Activated T-helper 1 cell treated with anti-CD3 and anti-CD28 coated beads, Interleukin-12 subunit alpha, Interleukin-12 subunit beta, Interleukin-2, Interleukin-4 antibody, amounts not matched to agents 30 ng/mL and 10 ng/mL and 1 ng/mL, durations not matched to agents 14 hours and 24 hours and 36 hours (primary cell): ENCODE measurements around the gene AP4B1. TPM values are rescaled to one million over a fixed set of nuclear protein-coding genes. Genes with fewer than 3 reads are reported as not detected.
"Not testable (repeated sequence)": the region's sequence is repeated elsewhere in the genome, so short reads cannot be mapped to it uniquely, and the experiment has no call there.

Source experiments
- DNase-seq: peaks from one replicate; pipeline ENCODE4 v3.0.0; 2021; ENCODE audit warnings: low spot score
- H3K27ac Mint-ChIP-seq: one replicate; pipeline ENCODE4 v1.8.0; 2021; ENCODE audit warnings: mild to moderate bottlenecking, mixed read lengths
- H3K27me3 Mint-ChIP-seq: one replicate; pipeline ENCODE4 v1.8.0; 2022; ENCODE audit warnings: mild to moderate bottlenecking, moderate library complexity, mixed read lengths; ENCODE audit not compliant: insufficient read depth
- H3K36me3 Mint-ChIP-seq: one replicate; pipeline ENCODE4 v1.8.0; 2021; ENCODE audit warnings: low read depth, mixed read lengths
- H3K4me1 Mint-ChIP-seq: one replicate; pipeline ENCODE4 v1.8.0; 2021; ENCODE audit warnings: low read depth, mixed read lengths
- H3K4me3 Mint-ChIP-seq: one replicate; pipeline ENCODE4 v1.8.0; 2021; ENCODE audit warnings: mild to moderate bottlenecking, moderate library complexity, mixed read lengths
- H3K9me3 Mint-ChIP-seq: one replicate; pipeline ENCODE4 v1.8.0; 2021; ENCODE audit warnings: mixed read lengths
- intact Hi-C: fragments of 100-400 bp; cut with micrococcal nuclease; formaldehyde crosslinking; loops from one replicate; pipeline ENCODE4 v1.15.1; 2024
- total RNA-seq: library from RNA; stranded (reverse); gene quantifications from 2 replicates; pipeline ENCODE4 v1.2.3, GENCODE V29; 2022

AP4B1 gene
- total RNA-seq, 1 donor from 2014 or later: 36.3 TPM

- peaks cover 65% of the 10 kb centered on the region for H3K36me3 Mint-ChIP-seq
- peak overlapping the region; percentile 31 for H3K27ac Mint-ChIP-seq
- intact Hi-C loops: loop anchor here (2.0 kb wide), 1 partner anchor 14 kb away; no protein-coding TSS in a partner anchor
- no peaks in the 10 kb centered on the region for H3K27me3 Mint-ChIP-seq
- DNase-seq: no peak
- H3K9me3 Mint-ChIP-seq: no peaks in the 10 kb centered on the region
- peaks cover 50% of the 10 kb centered on the region for H3K4me1 Mint-ChIP-seq
- H3K4me3 Mint-ChIP-seq: no peak overlapping the region
Measured at GRCh38 chr1:113858982-113859381, 45.6 kb downstream of the AP4B1 start.

DNA sequence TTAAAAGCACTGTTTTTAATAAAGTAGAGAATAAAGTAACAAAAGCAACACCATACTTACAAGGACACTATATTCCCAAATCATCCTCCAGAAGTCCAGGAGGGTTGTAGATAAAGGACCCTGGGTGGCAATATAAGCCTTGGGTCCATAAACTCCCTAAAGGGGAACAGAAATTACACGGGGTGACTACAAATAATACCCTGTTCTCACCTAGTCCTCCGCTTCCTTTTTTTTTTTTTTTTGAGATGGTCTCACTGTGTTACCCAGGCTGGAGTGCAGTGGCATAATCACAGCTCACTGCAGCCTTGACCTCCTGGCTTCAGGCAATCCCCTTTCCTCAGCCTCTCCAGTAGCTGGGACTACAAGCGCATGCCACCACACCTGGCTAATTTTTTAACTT, 46.2 kb downstream of the AP4B1 start:
- intact Hi-C loops: loop anchor here (2.0 kb wide), 1 partner anchor 14 kb away; no protein-coding TSS in a partner anchor
- no peaks in the 10 kb centered on the region for H3K27me3 Mint-ChIP-seq
- H3K4me3 Mint-ChIP-seq: no peak overlapping the region
- H3K9me3 Mint-ChIP-seq: no peaks in the 10 kb centered on the region
- peaks cover 61% of the 10 kb centered on the region for H3K36me3 Mint-ChIP-seq
- H3K4me1 Mint-ChIP-seq: peaks cover 50% of the 10 kb centered on the region
- no peak for DNase-seq
- H3K27ac Mint-ChIP-seq: no peak overlapping the region

- H3K27ac Mint-ChIP-seq: no peak overlapping the region
- H3K27me3 Mint-ChIP-seq: no peaks in the 10 kb centered on the region
- peaks cover 57% of the 10 kb centered on the region for H3K36me3 Mint-ChIP-seq
- DNase-seq: no peak
- no peak overlapping the region for H3K4me3 Mint-ChIP-seq
- intact Hi-C loops: loop anchor here (2.0 kb wide), 1 partner anchor 13 kb away; no protein-coding TSS in a partner anchor
- H3K4me1 Mint-ChIP-seq: peaks cover 49% of the 10 kb centered on the region
- H3K9me3 Mint-ChIP-seq: no peaks in the 10 kb centered on the region
Measured at GRCh38 chr1:113857776-113858175, 46.8 kb downstream of the AP4B1 start.

DNA sequence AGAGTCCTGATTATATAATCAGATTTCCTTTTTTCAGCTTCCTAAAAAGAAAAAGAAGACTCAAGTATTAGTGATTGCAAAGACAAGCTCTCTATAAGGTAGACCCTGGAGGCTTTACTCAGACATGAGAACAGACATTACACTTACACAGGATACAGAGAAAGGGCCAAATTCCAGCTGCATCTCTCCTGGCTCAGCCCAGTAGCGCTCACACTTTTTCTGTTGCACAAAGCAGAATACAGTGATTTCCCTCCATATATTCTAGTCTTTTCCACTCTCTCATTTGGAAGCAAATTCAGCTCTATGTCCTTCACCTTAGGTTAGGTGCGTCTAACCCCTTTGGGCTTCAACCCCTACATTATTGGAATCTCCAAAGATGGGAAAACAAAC, 48.2 kb downstream of the AP4B1 start:
- no peak overlapping the region for H3K4me3 Mint-ChIP-seq
- no peak for DNase-seq
- peaks cover 37% of the 10 kb centered on the region for H3K4me1 Mint-ChIP-seq
- intact Hi-C loops: no loop called here
- H3K9me3 Mint-ChIP-seq: no peaks in the 10 kb centered on the region
- no peak overlapping the region for H3K27ac Mint-ChIP-seq
- no peaks in the 10 kb centered on the region for H3K27me3 Mint-ChIP-seq
- H3K36me3 Mint-ChIP-seq: peaks cover 59% of the 10 kb centered on the region

DNA sequence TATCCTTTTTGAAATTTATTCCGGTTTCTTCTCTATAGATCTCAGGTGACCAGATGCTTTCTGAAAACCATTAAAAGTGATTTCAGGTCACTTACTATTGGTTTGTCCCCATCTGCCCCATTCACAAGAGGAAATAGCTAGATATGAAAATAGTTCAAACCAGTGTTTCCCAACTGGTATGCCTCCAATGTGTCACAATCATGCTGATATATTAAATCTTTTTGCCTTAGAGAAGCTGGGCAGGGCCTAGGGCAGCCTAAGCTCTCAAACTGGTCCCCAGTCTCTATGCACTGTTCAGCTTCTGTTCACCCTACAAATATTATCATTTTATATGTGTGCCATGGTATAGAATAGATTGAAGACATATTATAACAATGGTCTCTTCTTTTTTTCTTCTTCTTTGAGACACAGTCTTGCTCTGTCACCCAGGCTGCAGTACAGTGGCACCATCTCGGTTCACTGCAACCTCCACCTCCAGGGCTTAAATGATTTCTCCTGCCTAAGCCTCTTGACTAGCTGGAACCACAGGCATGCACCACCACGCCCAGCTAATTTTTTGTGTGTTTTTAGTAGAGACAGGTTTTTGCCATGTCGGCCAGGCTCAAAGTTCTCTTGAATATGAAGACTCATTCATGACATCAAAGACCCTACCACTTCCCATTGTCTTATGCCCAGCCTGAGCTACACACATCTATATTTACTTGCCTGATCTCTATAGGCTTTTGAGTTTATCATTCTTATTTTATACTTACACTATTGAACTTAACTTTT, 48.8 kb downstream of the AP4B1 start:
- Mint-ChIP-seq H3K36me3 (peaks cover 58% of the 10 kb centered on the region), H3K4me1 (peaks cover 33% of the 10 kb centered on the region), H3K27ac (no peak overlapping the region), H3K27me3 (no peaks in the 10 kb centered on the region), H3K4me3 (no peak overlapping the region), H3K9me3 (no peaks in the 10 kb centered on the region)
- intact Hi-C loops: no loop called here
- no peak for DNase-seq

DNA sequence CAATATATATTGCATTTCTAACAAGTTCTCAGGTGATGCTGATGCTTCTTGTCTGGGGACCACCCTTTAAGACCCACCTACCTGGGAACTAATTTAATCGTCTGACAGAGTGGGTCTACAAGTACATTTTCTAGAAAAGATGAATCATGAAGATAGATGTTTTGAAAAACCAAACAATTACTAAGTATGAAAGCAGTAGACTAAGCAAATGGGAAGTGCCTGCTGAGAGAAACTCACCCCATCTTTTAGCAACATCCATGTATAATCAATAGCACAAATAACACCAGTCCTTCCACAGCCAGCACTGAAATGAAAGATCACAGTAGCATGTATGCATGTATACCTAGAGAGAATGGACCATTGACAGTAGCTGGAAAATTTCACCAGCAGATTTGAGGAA, 50.4 kb downstream of the AP4B1 start:
- Mint-ChIP-seq H3K27me3 (no peaks in the 10 kb centered on the region), H3K9me3 (no peaks in the 10 kb centered on the region), H3K4me3 (no peak overlapping the region), H3K36me3 (peaks cover 61% of the 10 kb centered on the region), H3K27ac (peak overlapping the region; percentile 16), H3K4me1 (peaks cover 28% of the 10 kb centered on the region)
- intact Hi-C loops: no loop called here
- DNase-seq: no peak

GRCh38 chr1:113852694-113853093, 51.9 kb downstream of the AP4B1 start:
- Mint-ChIP-seq H3K4me1 (peaks cover 23% of the 10 kb centered on the region), H3K36me3 (peaks cover 55% of the 10 kb centered on the region)
- H3K9me3 Mint-ChIP-seq, H3K4me3 Mint-ChIP-seq, intact Hi-C loops, H3K27ac Mint-ChIP-seq, DNase-seq, H3K27me3 Mint-ChIP-seq: not testable (repeated sequence)

DNA sequence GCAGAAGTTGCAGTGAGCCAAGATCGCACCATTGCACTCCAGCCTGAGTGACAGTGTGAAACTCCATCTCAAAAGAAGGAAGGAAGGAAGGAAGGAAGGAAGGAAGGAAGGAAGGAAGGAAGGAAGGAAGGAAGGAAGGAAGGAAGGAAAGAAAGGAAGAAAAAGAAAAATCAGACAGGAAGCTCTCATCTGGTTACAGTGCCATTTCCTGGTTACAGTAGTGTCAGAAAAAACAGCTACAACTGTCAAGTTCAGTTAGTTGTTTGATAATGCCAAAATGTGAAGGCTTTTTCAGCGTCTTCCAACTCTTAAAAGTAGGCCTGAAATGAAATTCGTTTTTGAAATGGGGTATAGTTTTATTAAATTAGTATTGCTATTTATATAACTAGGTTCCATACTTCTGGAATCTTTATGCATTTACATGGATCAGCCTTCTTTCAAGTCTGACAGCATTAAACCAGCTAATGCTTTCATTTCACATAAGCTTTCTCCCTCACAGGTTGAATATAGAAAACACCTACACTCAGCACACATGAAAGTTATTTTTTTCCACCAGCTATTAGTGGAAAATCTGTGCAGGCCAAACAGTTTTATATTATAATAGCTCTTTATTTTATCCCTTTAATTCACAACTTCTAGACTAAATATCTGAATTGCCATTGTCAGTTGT, 54.3 kb downstream of the AP4B1 start:
- DNase-seq: no peak
- intact Hi-C loops: no loop called here
- Mint-ChIP-seq H3K36me3 (peaks cover 55% of the 10 kb centered on the region), H3K4me1 (peaks cover 23% of the 10 kb centered on the region), H3K9me3 (no peaks in the 10 kb centered on the region), H3K27me3 (no peaks in the 10 kb centered on the region), H3K4me3 (no peak overlapping the region), H3K27ac (peak overlapping the region; percentile 86)

GRCh38 chr1:113849072-113849471, 55.5 kb downstream of the AP4B1 start:
- intact Hi-C loops: no loop called here
- H3K36me3 Mint-ChIP-seq: peaks cover 48% of the 10 kb centered on the region
- no peaks in the 10 kb centered on the region for H3K27me3 Mint-ChIP-seq
- no peaks in the 10 kb centered on the region for H3K9me3 Mint-ChIP-seq
- no peak overlapping the region for H3K4me3 Mint-ChIP-seq
- no peak overlapping the region for H3K27ac Mint-ChIP-seq
- peaks cover 14% of the 10 kb centered on the region for H3K4me1 Mint-ChIP-seq
- no peak for DNase-seq

GRCh38 chr1:113846391-113847035, 58.1 kb downstream of the AP4B1 start:
- Mint-ChIP-seq H3K4me3 (no peak overlapping the region), H3K36me3 (peaks cover 52% of the 10 kb centered on the region), H3K27ac (no peak overlapping the region), H3K27me3 (no peaks in the 10 kb centered on the region), H3K4me1 (peaks cover 13% of the 10 kb centered on the region), H3K9me3 (no peaks in the 10 kb centered on the region)
- DNase-seq: no peak
- intact Hi-C loops: loop anchor here (1.0 kb wide), 1 partner anchor 22 kb away; no protein-coding TSS in a partner anchor

Other genes starting within 250 kb of the AP4B1 start
- 14.7 and 16.6 TPM in 2 replicates for gene PHTF1, start 145.3 kb downstream of the AP4B1 start, total RNA-seq
- gene RSBN1, start 92.3 kb downstream of the AP4B1 start, total RNA-seq: 18.4 and 19.5 TPM in 2 replicates
- gene PTPN22, start 33.1 kb downstream of the AP4B1 start, total RNA-seq: 66.2 and 66.7 TPM in 2 replicates
- 0.67 and 0.69 TPM in 2 replicates for gene BCL2L15, start 17.2 kb downstream of the AP4B1 start, total RNA-seq
- 20.9 and 21.2 TPM in 2 replicates for gene DCLRE1B, start 527 bp upstream of the AP4B1 start, total RNA-seq
- gene HIPK1, start 24.5 kb upstream of the AP4B1 start, total RNA-seq: 100 and 101 TPM in 2 replicates
- gene OLFML3, start 74.7 kb upstream of the AP4B1 start, total RNA-seq: 0.10 TPM in 2 replicates
- not detected in 2 replicates for gene SYT6, start 249.1 kb upstream of the AP4B1 start, total RNA-seq